Midbrain (tissue), 1 donor: ENCODE results near the gene ROCK2.
"Not testable (repeated sequence)": the region's sequence is repeated elsewhere in the genome, so short reads cannot be mapped to it uniquely, and the experiment has no call there.

Experiments used
- DNase-seq: peaks from one replicate; lab custom pipeline; 2025; lab: John Stamatoyannopoulos, UW

ROCK2 gene

GRCh38 chr2:11267931-11268330 is 76.5 kb downstream of the ROCK2 start:
- DNase-seq = no peak

GRCh38 chr2:11264818-11265217 is 79.6 kb downstream of the ROCK2 start:
- DNase-seq = no peak

GRCh38 chr2:11264007-11264406 is 80.4 kb downstream of the ROCK2 start:
- no peak for DNase-seq

- no peak for DNase-seq
Measured at GRCh38 chr2:11263177-11263576, 81.3 kb downstream of the ROCK2 start.

- DNase-seq = not testable (repeated sequence)
Measured at GRCh38 chr2:11262438-11262837, 82.0 kb downstream of the ROCK2 start.

- not testable (repeated sequence) for DNase-seq
Measured at GRCh38 chr2:11261564-11261963, 82.9 kb downstream of the ROCK2 start.

GRCh38 chr2:11260979-11261378 is 83.5 kb downstream of the ROCK2 start:
- no peak for DNase-seq

GRCh38 chr2:11257964-11258363 is 86.5 kb downstream of the ROCK2 start:
- no peak for DNase-seq

- no peak for DNase-seq
Measured at GRCh38 chr2:11257078-11257477, 87.4 kb downstream of the ROCK2 start.

- DNase-seq = no peak
Measured at GRCh38 chr2:11256166-11256565, 88.3 kb downstream of the ROCK2 start.

GRCh38 chr2:11254100-11254536 is 90.3 kb downstream of the ROCK2 start:
- no peak for DNase-seq

GRCh38 chr2:11252458-11252857 is 92.0 kb downstream of the ROCK2 start:
- DNase-seq = not testable (repeated sequence)

- DNase-seq = no peak
Measured at GRCh38 chr2:11250400-11251196, 93.8 kb downstream of the ROCK2 start.

- DNase-seq = no peak
Measured at GRCh38 chr2:11245322-11245721, 99.1 kb downstream of the ROCK2 start.

- DNase-seq = no peak
Measured at GRCh38 chr2:11244091-11244826, 100.2 kb downstream of the ROCK2 start.

GRCh38 chr2:11243512-11243911 is 100.9 kb downstream of the ROCK2 start:
- no peak for DNase-seq

- DNase-seq = no peak
Measured at GRCh38 chr2:11242542-11243174, 101.8 kb downstream of the ROCK2 start.

- DNase-seq = no peak
Measured at GRCh38 chr2:11241412-11242203, 102.8 kb downstream of the ROCK2 start.

- no peak for DNase-seq
Measured at GRCh38 chr2:11239666-11240462, 104.6 kb downstream of the ROCK2 start.

- DNase-seq = no peak
Measured at GRCh38 chr2:11239147-11239546, 105.3 kb downstream of the ROCK2 start.

GRCh38 chr2:11237122-11237521 is 107.3 kb downstream of the ROCK2 start:
- no peak for DNase-seq
